PC-3 (cell line): ENCODE data around the gene TACC2. TPM values are rescaled to one million over a fixed set of nuclear protein-coding genes. Genes with fewer than 3 reads are reported as not detected.

Experiments
- ATAC-seq: fragments of 200-7000 bp; cut with Tn5 transposase; 2 replicates; pipeline ENCODE4 v1.9.1; 2020; ENCODE audit warnings: mild to moderate bottlenecking, moderate library complexity
- BruUV-seq: library from RNA; stranded (reverse); fragments of 400-500 nt; replicated peaks from 2 replicates; lab custom pipeline; 2021; lab: Mats Ljungman, UMichigan
- CTCF ChIA-PET: fragments of 300-600 bp; sonication (Branson Sonifier 250); formaldehyde crosslinking; loops from one replicate; lab custom pipeline; 2022; ENCODE audit warnings: antibody characterized with exemption; lab: Charles Lee
- POLR2A ChIA-PET: fragments of 300-600 bp; sonication (Branson Sonifier 250); formaldehyde crosslinking; loops from one replicate; lab custom pipeline; 2022; ENCODE audit warnings: antibody characterized with exemption; ENCODE audit not compliant: unreplicated experiment; lab: Charles Lee
- DNase-seq: peaks from one replicate; pipeline ENCODE4 v3.0.0-alpha.2; 2015
- H2AFZ ChIP-seq: fragments of 300-600 bp; sonication (generic); 2 replicates; pipeline ENCODE4 v1.6.0; 2016; ENCODE audit warnings: antibody characterized with exemption, low read length
- H3F3A ChIP-seq: fragments of 300-600 bp; sonication (generic); one replicate; pipeline ENCODE4 v1.6.0; 2017; ENCODE audit warnings: antibody characterized with exemption, low read length, control low read depth, mild to moderate bottlenecking; ENCODE audit not compliant: unreplicated experiment
- H3K27ac ChIP-seq: fragments of 300-600 bp; sonication (generic); 2 replicates; pipeline ENCODE4 v1.5.1; 2016; ENCODE audit warnings: mild to moderate bottlenecking, low read length
- H3K27me3 ChIP-seq: fragments of 300-600 bp; sonication (generic); 2 replicates; pipeline ENCODE4 v1.6.1; 2016; ENCODE audit warnings: low read length, mixed read lengths
- H3K36me3 ChIP-seq: fragments of 300-600 bp; sonication (generic); 2 replicates; pipeline ENCODE4 v1.6.1; 2016; ENCODE audit warnings: low read depth, mixed run types, low read length, mixed read lengths
- H3K4me1 ChIP-seq: fragments of 300-600 bp; sonication (generic); 2 replicates; pipeline ENCODE4 v1.5.1; 2016; ENCODE audit warnings: low read length; ENCODE audit not compliant: insufficient read depth
- H3K4me2 ChIP-seq: fragments of 300-600 bp; sonication (generic); 2 replicates; pipeline ENCODE4 v1.6.0; 2016; ENCODE audit warnings: low read length
- H3K4me3 ChIP-seq: fragments of 300-600 bp; sonication (generic); 2 replicates; pipeline ENCODE4 v1.5.1; 2016; ENCODE audit warnings: mild to moderate bottlenecking, low read length, mixed read lengths
- H3K79me2 ChIP-seq: fragments of 300-600 bp; sonication (generic); 2 replicates; pipeline ENCODE4 v1.6.1; 2017; ENCODE audit warnings: low read length, mixed read lengths
- H3K9ac ChIP-seq: fragments of 300-600 bp; sonication (generic); 2 replicates; pipeline ENCODE4 v1.6.0; 2016; ENCODE audit warnings: mild to moderate bottlenecking, low read length
- H3K9me2 ChIP-seq: fragments of 300-600 bp; sonication (generic); replicated peaks from 2 replicates; pipeline ENCODE4 v1.6.1; 2016; ENCODE audit warnings: mixed run types, low read length, mixed read lengths
- H3K9me3 ChIP-seq: fragments of 300-600 bp; sonication (generic); 2 replicates; pipeline ENCODE4 v1.6.1; 2016; ENCODE audit warnings: low read length, mixed read lengths
- H4K20me1 ChIP-seq: fragments of 300-600 bp; sonication (generic); 2 replicates; pipeline ENCODE4 v1.6.1; 2016; ENCODE audit warnings: low read length, mixed read lengths
- CTCF ChIP-seq: fragments of 300-600 bp; sonication (generic); conservative IDR thresholded peaks from 2 replicates; pipeline ENCODE4 v1.5.1; 2017; ENCODE audit warnings: antibody characterized with exemption, low read depth, mild to moderate bottlenecking, low read length
- EZH2 ChIP-seq: fragments of 300-600 bp; sonication (generic); IDR thresholded peaks from one replicate; pipeline ENCODE4 v1.6.1; 2017; ENCODE audit warnings: antibody characterized with exemption, mild to moderate bottlenecking, low read length; ENCODE audit not compliant: unreplicated experiment
- EZH2phosphoT487 ChIP-seq: fragments of 300-600 bp; sonication (generic); IDR thresholded peaks from 2 replicates; pipeline ENCODE4 v1.6.1; 2018; ENCODE audit warnings: mild to moderate bottlenecking, antibody characterized with exemption, low read length, borderline replicate concordance
- intact Hi-C: fragments of 100-400 bp; cut with micrococcal nuclease; formaldehyde crosslinking; loops from 2 replicates; pipeline ENCODE4 v1.9.0; 2023
- total RNA-seq: library from RNA; depleted of rRNA; stranded (reverse); fragments of >200 nt; gene quantifications from 2 replicates; pipeline ENCODE4 v1.2.3, GENCODE V29; 2014

The TACC2 gene
- total RNA-seq, 1 experiment from 2014 or later, result 31.7 TPM

- Histone ChIP-seq H2AFZ (no peak overlapping the region), H3K4me3 (no peak overlapping the region), H3K36me3 (no peaks in the 10 kb centered on the region), H3F3A (no peaks in the 10 kb centered on the region), H3K79me2 (peaks cover 19% of the 10 kb centered on the region), H3K4me2 (no peak overlapping the region), H4K20me1 (0 out of 2 replicates have a peak, but pooled peaks cover 4% of the 10 kb centered on the region), H3K9ac (no peak overlapping the region), H3K27ac (no peak overlapping the region), H3K4me1 (peaks cover 10% of the 10 kb centered on the region), H3K9me3 (no peaks in the 10 kb centered on the region), H3K9me2 (no peaks in the 10 kb centered on the region), H3K27me3 (no peaks in the 10 kb centered on the region)
- DNase-seq (no peak), ATAC-seq (no peak)
- no TSS peak for BruUV-seq
- intact Hi-C loops, result no loop called here
- POLR2A ChIA-PET, result no interaction called here
- TF ChIP-seq EZH2phosphoT487 (no peak), EZH2 (no peak), CTCF (no peak)
- CTCF ChIA-PET, result no interaction called here
Observed at GRCh38 chr10:122194251-122194650, 205.3 kb downstream of the TACC2 start.

GRCh38 chr10:122196218-122196617 lies 207.3 kb downstream of the TACC2 start:
- H2AFZ ChIP-seq, result no peak overlapping the region
- no peaks in the 10 kb centered on the region for H4K20me1 ChIP-seq
- H3K9ac ChIP-seq, result no peak overlapping the region
- no peaks in the 10 kb centered on the region for H3K27me3 ChIP-seq
- peaks cover 6% of the 10 kb centered on the region for H3K79me2 ChIP-seq
- no peak for ATAC-seq
- no peaks in the 10 kb centered on the region for H3K9me3 ChIP-seq
- no peak overlapping the region for H3K27ac ChIP-seq
- H3K4me3 ChIP-seq, result no peak overlapping the region
- no TSS peak for BruUV-seq
- ChIA-PET POLR2A (no interaction called here), CTCF (no interaction called here)
- no peak for DNase-seq
- no peaks in the 10 kb centered on the region for H3K4me1 ChIP-seq
- H3K9me2 ChIP-seq, result no peaks in the 10 kb centered on the region
- H3F3A ChIP-seq, result no peaks in the 10 kb centered on the region
- intact Hi-C loops, result no loop called here
- no peaks in the 10 kb centered on the region for H3K36me3 ChIP-seq
- TF ChIP-seq CTCF (no peak), EZH2phosphoT487 (no peak), EZH2 (no peak)
- no peak overlapping the region for H3K4me2 ChIP-seq

- TF ChIP-seq EZH2, result no peak
- TF ChIP-seq CTCF, result no peak
- TF ChIP-seq EZH2phosphoT487, result no peak
- Histone ChIP-seq H3F3A (no peaks in the 10 kb centered on the region), H2AFZ (no peak overlapping the region), H3K4me2 (no peak overlapping the region), H3K9ac (no peak overlapping the region), H3K27ac (no peak overlapping the region), H3K79me2 (no peaks in the 10 kb centered on the region), H3K9me3 (no peaks in the 10 kb centered on the region), H3K27me3 (no peaks in the 10 kb centered on the region), H3K4me1 (no peaks in the 10 kb centered on the region), H3K36me3 (no peaks in the 10 kb centered on the region), H3K4me3 (no peak overlapping the region), H4K20me1 (no peaks in the 10 kb centered on the region), H3K9me2 (no peaks in the 10 kb centered on the region)
- ChIA-PET POLR2A (no interaction called here), CTCF (no interaction called here)
- no TSS peak for BruUV-seq
- intact Hi-C loops, result no loop called here
- ATAC-seq (no peak), DNase-seq (no peak)
Observed at GRCh38 chr10:122197611-122198222, 208.8 kb downstream of the TACC2 start.
